DND-41 (cell line): ENCODE results near the gene FAM174A.

Experiments
- ATAC-seq: fragments of 200-7000 bp; cut with Tn5 transposase; 3 replicates; pipeline ENCODE4 v1.9.1; 2021; ENCODE audit warnings: low read depth; ENCODE audit not compliant: insufficient read depth
- DNase-seq: peaks from one replicate; pipeline ENCODE4 v3.0.0-alpha.2; 2020
- H2AFZ ChIP-seq: 2 replicates; pipeline ENCODE4 v1.6.0; 2012; ENCODE audit warnings: low read depth, low read length
- H3K27ac ChIP-seq: 2 replicates; pipeline ENCODE4 v1.5.1; 2012; ENCODE audit warnings: low read length, inconsistent platforms
- H3K27me3 ChIP-seq: fragments of 200-600 bp; sonication (generic); 2 replicates; pipeline ENCODE4 v1.6.0; 2012; ENCODE audit warnings: low read length, mild to moderate bottlenecking, inconsistent platforms; ENCODE audit not compliant: insufficient read depth, poor library complexity
- H3K36me3 ChIP-seq: 2 replicates; pipeline ENCODE4 v1.5.1; 2012; ENCODE audit warnings: low read length, inconsistent platforms; ENCODE audit not compliant: insufficient read depth
- H3K4me1 ChIP-seq: 2 replicates; pipeline ENCODE4 v1.5.1; 2012; ENCODE audit warnings: mild to moderate bottlenecking, low read length; ENCODE audit not compliant: insufficient read depth
- H3K4me2 ChIP-seq: 2 replicates; pipeline ENCODE4 v1.6.0; 2012; ENCODE audit warnings: mild to moderate bottlenecking, moderate library complexity, low read length, inconsistent platforms; ENCODE audit not compliant: insufficient read depth
- H3K4me3 ChIP-seq, 2 experiments: fragments of 200-600 bp in 1 of 2; shearing (Covaris generic) in 1 of 2; 2 replicates each; pipeline ENCODE4 v1.5.1; 2012 to 2016; ENCODE audit warnings: inconsistent platforms in 2 of 2, low read length in 2 of 2, mild to moderate bottlenecking in 2 of 2, low read depth in 1 of 2, moderate library complexity in 1 of 2
- H3K79me2 ChIP-seq: 2 replicates; pipeline ENCODE4 v1.6.0; 2012; ENCODE audit warnings: low read length, inconsistent platforms; ENCODE audit not compliant: insufficient read depth
- H3K9ac ChIP-seq: 2 replicates; pipeline ENCODE4 v1.6.0; 2012; ENCODE audit warnings: low read depth, mild to moderate bottlenecking, inconsistent platforms, low read length, moderate library complexity
- H3K9me3 ChIP-seq: 2 replicates; pipeline ENCODE4 v1.5.1; 2012; ENCODE audit warnings: low read length, moderate library complexity, mild to moderate bottlenecking, inconsistent platforms; ENCODE audit not compliant: insufficient read depth, severe bottlenecking
- H4K20me1 ChIP-seq: 2 replicates; pipeline ENCODE4 v1.6.0; 2012; ENCODE audit warnings: low read length; ENCODE audit not compliant: insufficient read depth
- EZH2 ChIP-seq: IDR thresholded peaks from 3 replicates; pipeline ENCODE4 v1.6.1; 2012; ENCODE audit warnings: borderline replicate concordance, low read depth, mild to moderate bottlenecking, moderate library complexity, low read length, inconsistent platforms; ENCODE audit not compliant: severe bottlenecking
- TF ChIP-seq, protein P1 (sequence below): IDR thresholded peaks from 2 replicates; pipeline ENCODE4 v1.5.1; 2012; ENCODE audit warnings: borderline replicate concordance, low read length, moderate library complexity, mild to moderate bottlenecking; ENCODE audit not compliant: poor library complexity, severe bottlenecking; ENCODE audit errors: extremely low read depth

Gene FAM174A

DNA sequence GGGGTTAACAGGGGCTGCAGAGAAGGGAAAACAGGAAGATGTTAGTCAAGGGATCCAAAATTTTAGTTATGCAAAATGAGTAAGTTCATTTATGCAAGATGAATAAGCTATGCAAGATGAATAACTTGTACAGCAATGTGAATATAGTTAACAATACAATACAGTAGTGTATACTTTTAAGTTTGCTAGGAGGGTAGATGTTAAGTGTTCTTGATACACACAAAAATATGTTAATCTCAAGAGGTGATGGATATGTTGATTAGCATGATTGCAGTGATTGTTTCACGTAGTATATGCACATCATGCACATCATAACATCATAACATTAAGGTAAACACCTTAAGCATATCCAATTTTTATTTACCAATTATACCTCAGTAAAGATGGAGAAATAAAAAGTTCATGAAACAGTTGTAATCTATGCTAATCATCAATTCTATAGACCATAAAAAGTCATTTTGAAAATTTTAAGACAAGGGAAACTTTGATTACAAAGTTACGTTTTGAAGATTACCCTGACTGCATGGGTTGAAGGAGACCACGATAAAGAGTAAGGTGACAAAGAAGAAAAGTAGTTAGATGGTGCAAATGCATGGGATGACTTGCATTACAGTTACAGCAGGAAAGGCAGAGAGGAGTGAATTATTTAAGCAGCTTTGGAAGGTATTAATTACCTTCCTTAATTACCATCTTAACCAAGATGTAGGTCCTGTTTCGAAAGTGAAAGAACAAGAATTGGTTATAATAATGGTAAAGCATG lies 31.4 kb downstream of the FAM174A start:
- Histone ChIP-seq H4K20me1 (no peaks in the 10 kb centered on the region), H3K9me3 (no peaks in the 10 kb centered on the region), H3K79me2 (no peaks in the 10 kb centered on the region), H3K4me2 (no peak overlapping the region), H3K9ac (no peak overlapping the region), H3K4me3 (no peak overlapping the region), H3K36me3 (peaks cover 9% of the 10 kb centered on the region; the same call in 1 of the 2 replicates), H3K27ac (no peak overlapping the region), H3K4me1 (no peaks in the 10 kb centered on the region), H3K27me3 (no peaks in the 10 kb centered on the region), H2AFZ (no peak overlapping the region)
- TF ChIP-seq EZH2: no peak
- TF ChIP-seq, protein P1, sequence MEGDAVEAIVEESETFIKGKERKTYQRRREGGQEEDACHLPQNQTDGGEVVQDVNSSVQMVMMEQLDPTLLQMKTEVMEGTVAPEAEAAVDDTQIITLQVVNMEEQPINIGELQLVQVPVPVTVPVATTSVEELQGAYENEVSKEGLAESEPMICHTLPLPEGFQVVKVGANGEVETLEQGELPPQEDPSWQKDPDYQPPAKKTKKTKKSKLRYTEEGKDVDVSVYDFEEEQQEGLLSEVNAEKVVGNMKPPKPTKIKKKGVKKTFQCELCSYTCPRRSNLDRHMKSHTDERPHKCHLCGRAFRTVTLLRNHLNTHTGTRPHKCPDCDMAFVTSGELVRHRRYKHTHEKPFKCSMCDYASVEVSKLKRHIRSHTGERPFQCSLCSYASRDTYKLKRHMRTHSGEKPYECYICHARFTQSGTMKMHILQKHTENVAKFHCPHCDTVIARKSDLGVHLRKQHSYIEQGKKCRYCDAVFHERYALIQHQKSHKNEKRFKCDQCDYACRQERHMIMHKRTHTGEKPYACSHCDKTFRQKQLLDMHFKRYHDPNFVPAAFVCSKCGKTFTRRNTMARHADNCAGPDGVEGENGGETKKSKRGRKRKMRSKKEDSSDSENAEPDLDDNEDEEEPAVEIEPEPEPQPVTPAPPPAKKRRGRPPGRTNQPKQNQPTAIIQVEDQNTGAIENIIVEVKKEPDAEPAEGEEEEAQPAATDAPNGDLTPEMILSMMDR: no peak
- ATAC-seq (no peak), DNase-seq (no peak)

GRCh38 chr5:100574716-100575115 lies 39.5 kb downstream of the FAM174A start:
- Histone ChIP-seq H3K79me2 (no peaks in the 10 kb centered on the region), H3K36me3 (no peaks in the 10 kb centered on the region), H3K9ac (no peak overlapping the region), H3K4me2 (no peak overlapping the region), H3K27me3 (no peaks in the 10 kb centered on the region), H4K20me1 (no peaks in the 10 kb centered on the region), H3K4me3 (no peak overlapping the region), H2AFZ (no peak overlapping the region), H3K27ac (no peak overlapping the region), H3K9me3 (no peaks in the 10 kb centered on the region), H3K4me1 (no peaks in the 10 kb centered on the region)
- no peak for DNase-seq
- TF ChIP-seq EZH2: no peak
- TF ChIP-seq, protein P1: no peak
- ATAC-seq: no peak

GRCh38 chr5:100575815-100576214 lies 40.6 kb downstream of the FAM174A start:
- no peak overlapping the region for H3K27ac ChIP-seq
- ATAC-seq: no peak

More at GRCh38 chr5:100575815-100576214, 40.6 kb downstream of the FAM174A start:
- no peaks in the 10 kb centered on the region for H3K27me3 ChIP-seq
- no peak for DNase-seq
- TF ChIP-seq, protein P1: no peak
- TF ChIP-seq EZH2: no peak
- H4K20me1 ChIP-seq: no peaks in the 10 kb centered on the region
- no peak overlapping the region for H3K9ac ChIP-seq
- no peaks in the 10 kb centered on the region for H3K36me3 ChIP-seq
- no peaks in the 10 kb centered on the region for H3K79me2 ChIP-seq
- H2AFZ ChIP-seq: no peak overlapping the region
- no peak overlapping the region for H3K4me2 ChIP-seq
- H3K4me3 ChIP-seq: no peak overlapping the region
- no peaks in the 10 kb centered on the region for H3K9me3 ChIP-seq
- H3K4me1 ChIP-seq: no peaks in the 10 kb centered on the region
